Liver (tissue), 3 donors: ENCODE measurements around the gene OSTC.

Experiments used
- JUND ChIP-seq, 2 donors: IDR thresholded peaks; 2 replicates each; pipeline ENCODE4 v1.6.1; 2016; ENCODE audit warnings: antibody characterized with exemption in 2 of 2
- RAD21 ChIP-seq, 2 donors: IDR thresholded peaks; 2 replicates each; pipeline ENCODE4 v1.6.1; 2016; ENCODE audit warnings: antibody characterized with exemption in 2 of 2, mild to moderate bottlenecking in 2 of 2
- TAF1 ChIP-seq: conservative IDR thresholded peaks from 2 replicates; pipeline ENCODE4 v1.6.1; 2016; ENCODE audit warnings: antibody characterized with exemption, mild to moderate bottlenecking
- YY1 ChIP-seq: IDR thresholded peaks from 2 replicates; pipeline ENCODE4 v1.6.1; 2016; ENCODE audit warnings: antibody characterized with exemption, mild to moderate bottlenecking
- TF ChIP-seq, protein P1 (sequence below): fragments of 150-350 bp; IDR thresholded peaks from 2 replicates; pipeline ENCODE4 v1.5.1; 2017; ENCODE audit warnings: improper control_type of control experiment, low read depth, low read length; ENCODE audit not compliant: missing input control
- TF ChIP-seq, protein P2 (sequence below): IDR thresholded peaks from 2 replicates; pipeline ENCODE4 v1.6.1; 2016; ENCODE audit warnings: antibody characterized with exemption
- TF ChIP-seq, protein P3 (sequence below): IDR thresholded peaks from 2 replicates; pipeline ENCODE4 v1.6.1; 2016; ENCODE audit warnings: antibody characterized with exemption, mild to moderate bottlenecking
- TF ChIP-seq, protein P4 (sequence below): IDR thresholded peaks from 2 replicates; pipeline ENCODE4 v1.6.1; 2016; ENCODE audit warnings: antibody characterized with exemption
- TF ChIP-seq, protein P5 (sequence below): IDR thresholded peaks from 2 replicates; pipeline ENCODE4 v1.6.1; 2016; ENCODE audit warnings: antibody characterized with exemption
- donor health status: healthy.
- donor health status: healthy.

DNA sequence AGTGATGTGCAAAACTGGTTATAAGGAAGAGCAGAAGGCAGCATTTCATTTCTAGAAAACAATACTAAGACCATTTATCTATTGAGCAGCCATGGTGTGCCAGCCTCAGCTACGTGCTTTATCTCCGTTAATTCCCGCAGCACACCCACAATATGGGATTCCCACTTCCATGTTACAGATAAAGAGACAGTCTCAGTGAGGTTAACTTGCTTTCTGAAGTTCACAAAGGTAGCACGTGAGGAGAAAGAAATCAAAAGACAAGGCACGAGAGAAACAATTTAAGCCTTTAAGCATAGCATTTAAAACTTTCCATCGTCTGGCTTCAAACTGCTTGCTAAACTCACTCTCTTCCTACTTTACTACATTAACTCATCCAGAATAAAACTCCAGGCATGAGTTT, 38.0 kb upstream of the OSTC start:
- TF ChIP-seq, protein P1, sequence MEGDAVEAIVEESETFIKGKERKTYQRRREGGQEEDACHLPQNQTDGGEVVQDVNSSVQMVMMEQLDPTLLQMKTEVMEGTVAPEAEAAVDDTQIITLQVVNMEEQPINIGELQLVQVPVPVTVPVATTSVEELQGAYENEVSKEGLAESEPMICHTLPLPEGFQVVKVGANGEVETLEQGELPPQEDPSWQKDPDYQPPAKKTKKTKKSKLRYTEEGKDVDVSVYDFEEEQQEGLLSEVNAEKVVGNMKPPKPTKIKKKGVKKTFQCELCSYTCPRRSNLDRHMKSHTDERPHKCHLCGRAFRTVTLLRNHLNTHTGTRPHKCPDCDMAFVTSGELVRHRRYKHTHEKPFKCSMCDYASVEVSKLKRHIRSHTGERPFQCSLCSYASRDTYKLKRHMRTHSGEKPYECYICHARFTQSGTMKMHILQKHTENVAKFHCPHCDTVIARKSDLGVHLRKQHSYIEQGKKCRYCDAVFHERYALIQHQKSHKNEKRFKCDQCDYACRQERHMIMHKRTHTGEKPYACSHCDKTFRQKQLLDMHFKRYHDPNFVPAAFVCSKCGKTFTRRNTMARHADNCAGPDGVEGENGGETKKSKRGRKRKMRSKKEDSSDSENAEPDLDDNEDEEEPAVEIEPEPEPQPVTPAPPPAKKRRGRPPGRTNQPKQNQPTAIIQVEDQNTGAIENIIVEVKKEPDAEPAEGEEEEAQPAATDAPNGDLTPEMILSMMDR = no peak
- TF ChIP-seq TAF1 = no peak
- TF ChIP-seq, protein P2, sequence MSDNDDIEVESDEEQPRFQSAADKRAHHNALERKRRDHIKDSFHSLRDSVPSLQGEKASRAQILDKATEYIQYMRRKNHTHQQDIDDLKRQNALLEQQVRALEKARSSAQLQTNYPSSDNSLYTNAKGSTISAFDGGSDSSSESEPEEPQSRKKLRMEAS = no peak
- no peak for TF ChIP-seq RAD21 (IDR thresholded peaks at IDR 0.05)
- TF ChIP-seq, protein P3, sequence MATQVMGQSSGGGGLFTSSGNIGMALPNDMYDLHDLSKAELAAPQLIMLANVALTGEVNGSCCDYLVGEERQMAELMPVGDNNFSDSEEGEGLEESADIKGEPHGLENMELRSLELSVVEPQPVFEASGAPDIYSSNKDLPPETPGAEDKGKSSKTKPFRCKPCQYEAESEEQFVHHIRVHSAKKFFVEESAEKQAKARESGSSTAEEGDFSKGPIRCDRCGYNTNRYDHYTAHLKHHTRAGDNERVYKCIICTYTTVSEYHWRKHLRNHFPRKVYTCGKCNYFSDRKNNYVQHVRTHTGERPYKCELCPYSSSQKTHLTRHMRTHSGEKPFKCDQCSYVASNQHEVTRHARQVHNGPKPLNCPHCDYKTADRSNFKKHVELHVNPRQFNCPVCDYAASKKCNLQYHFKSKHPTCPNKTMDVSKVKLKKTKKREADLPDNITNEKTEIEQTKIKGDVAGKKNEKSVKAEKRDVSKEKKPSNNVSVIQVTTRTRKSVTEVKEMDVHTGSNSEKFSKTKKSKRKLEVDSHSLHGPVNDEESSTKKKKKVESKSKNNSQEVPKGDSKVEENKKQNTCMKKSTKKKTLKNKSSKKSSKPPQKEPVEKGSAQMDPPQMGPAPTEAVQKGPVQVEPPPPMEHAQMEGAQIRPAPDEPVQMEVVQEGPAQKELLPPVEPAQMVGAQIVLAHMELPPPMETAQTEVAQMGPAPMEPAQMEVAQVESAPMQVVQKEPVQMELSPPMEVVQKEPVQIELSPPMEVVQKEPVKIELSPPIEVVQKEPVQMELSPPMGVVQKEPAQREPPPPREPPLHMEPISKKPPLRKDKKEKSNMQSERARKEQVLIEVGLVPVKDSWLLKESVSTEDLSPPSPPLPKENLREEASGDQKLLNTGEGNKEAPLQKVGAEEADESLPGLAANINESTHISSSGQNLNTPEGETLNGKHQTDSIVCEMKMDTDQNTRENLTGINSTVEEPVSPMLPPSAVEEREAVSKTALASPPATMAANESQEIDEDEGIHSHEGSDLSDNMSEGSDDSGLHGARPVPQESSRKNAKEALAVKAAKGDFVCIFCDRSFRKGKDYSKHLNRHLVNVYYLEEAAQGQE = no peak
- TF ChIP-seq, protein P4, sequence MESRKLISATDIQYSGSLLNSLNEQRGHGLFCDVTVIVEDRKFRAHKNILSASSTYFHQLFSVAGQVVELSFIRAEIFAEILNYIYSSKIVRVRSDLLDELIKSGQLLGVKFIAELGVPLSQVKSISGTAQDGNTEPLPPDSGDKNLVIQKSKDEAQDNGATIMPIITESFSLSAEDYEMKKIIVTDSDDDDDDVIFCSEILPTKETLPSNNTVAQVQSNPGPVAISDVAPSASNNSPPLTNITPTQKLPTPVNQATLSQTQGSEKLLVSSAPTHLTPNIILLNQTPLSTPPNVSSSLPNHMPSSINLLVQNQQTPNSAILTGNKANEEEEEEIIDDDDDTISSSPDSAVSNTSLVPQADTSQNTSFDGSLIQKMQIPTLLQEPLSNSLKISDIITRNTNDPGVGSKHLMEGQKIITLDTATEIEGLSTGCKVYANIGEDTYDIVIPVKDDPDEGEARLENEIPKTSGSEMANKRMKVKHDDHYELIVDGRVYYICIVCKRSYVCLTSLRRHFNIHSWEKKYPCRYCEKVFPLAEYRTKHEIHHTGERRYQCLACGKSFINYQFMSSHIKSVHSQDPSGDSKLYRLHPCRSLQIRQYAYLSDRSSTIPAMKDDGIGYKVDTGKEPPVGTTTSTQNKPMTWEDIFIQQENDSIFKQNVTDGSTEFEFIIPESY = no peak
- TF ChIP-seq YY1 = no peak
- no peak for TF ChIP-seq JUND (IDR thresholded peaks at IDR 0.05)
- TF ChIP-seq, protein P5, sequence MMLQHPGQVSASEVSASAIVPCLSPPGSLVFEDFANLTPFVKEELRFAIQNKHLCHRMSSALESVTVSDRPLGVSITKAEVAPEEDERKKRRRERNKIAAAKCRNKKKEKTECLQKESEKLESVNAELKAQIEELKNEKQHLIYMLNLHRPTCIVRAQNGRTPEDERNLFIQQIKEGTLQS = no peak
